GM13977 (cell line): ENCODE measurements around the gene SLC25A27.

Experiments used
- DNase-seq: peaks from one replicate; pipeline ENCODE4 v3.0.0; 2012; ENCODE audit warnings: low spot score
- CTCF ChIP-seq: IDR thresholded peaks from 2 replicates; pipeline ENCODE4 v1.5.1; 2012; ENCODE audit warnings: mild to moderate bottlenecking, control low read depth; ENCODE audit not compliant: insufficient read depth; ENCODE audit errors: extremely low read depth, missing control alignments
- in situ Hi-C: fragments of 300-500 bp; cut with MboI; formaldehyde crosslinking; loops from one replicate; pipeline ENCODE4 v1.12.0; 2022; ENCODE audit warnings: low sequenced_read_pairs, low pct_unique_long_range_greater_than_20kb, mixed read lengths, inconsistent platforms; ENCODE audit not compliant: unreplicated experiment

The SLC25A27 gene

GRCh38 chr6:46648869-46649492, 3.8 kb upstream of the SLC25A27 start:
- in situ Hi-C loops, result loop anchor here (25.0 kb wide), 1 partner anchor 587 kb away; no protein-coding TSS in a partner anchor
- no peak for TF ChIP-seq CTCF
- no peak for DNase-seq

GRCh38 chr6:46651006-46651405, 1.8 kb upstream of the SLC25A27 start:
- TF ChIP-seq CTCF, result no peak
- in situ Hi-C loops, result no loop called here
- DNase-seq, result no peak

GRCh38 chr6:46651816-46652215, 959 bp upstream of the SLC25A27 start:
- in situ Hi-C loops, result no loop called here
- no peak for DNase-seq
- TF ChIP-seq CTCF, result no peak

GRCh38 chr6:46652232-46652602, 558 bp upstream of the SLC25A27 start:
- in situ Hi-C loops, result no loop called here

GRCh38 chr6:46653439-46654195, 842 bp downstream of the SLC25A27 start:
- no peak for DNase-seq
- TF ChIP-seq CTCF, result no peak
- in situ Hi-C loops, result no loop called here

More at GRCh38 chr6:46652232-46652602, 558 bp upstream of the SLC25A27 start:
- TF ChIP-seq CTCF, result no peak
- no peak for DNase-seq

- in situ Hi-C loops, result no loop called here
- no peak for TF ChIP-seq CTCF
- DNase-seq, result no peak
Measured at GRCh38 chr6:46655803-46656202, 3.0 kb downstream of the SLC25A27 start.
